ENCODE results near the gene AHNAK.

The AHNAK gene

DNA sequence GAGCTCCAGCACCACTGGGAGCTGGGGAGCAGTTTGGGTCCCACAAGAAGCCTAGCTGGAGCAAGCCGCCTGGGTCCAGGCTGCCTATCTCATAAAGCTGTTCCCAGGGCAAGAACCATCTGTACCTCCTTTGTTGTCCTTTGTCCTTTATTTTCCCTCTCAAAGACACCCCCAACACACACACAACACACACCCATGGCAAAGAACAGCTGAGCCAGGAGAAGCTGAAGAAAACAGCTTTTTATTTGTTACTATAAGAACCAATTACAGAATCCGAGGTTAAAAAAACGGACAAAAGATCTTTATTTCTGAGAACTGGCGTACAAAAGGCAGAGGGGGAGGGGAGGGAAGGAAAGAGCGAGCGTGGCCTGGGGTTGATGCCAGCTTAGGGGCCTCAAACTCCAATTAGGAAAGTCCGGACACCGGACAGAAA lies 46.4 kb upstream of the AHNAK start:
- Histone ChIP-seq H3K9ac (ENCODE audit: low read length) (peak overlapping the region; percentile 73), H3K27ac (ENCODE audit: low read depth, low read length) (peak overlapping the region; percentile 79; the same call in 1 of the 2 replicates), H3F3A (ENCODE audit: insufficient read depth) (peaks cover 29% of the 10 kb centered on the region), H3K9me3 (ENCODE audit: insufficient read depth, low read length) (no peaks in the 10 kb centered on the region), H3K9me2 (replicated peaks; ENCODE audit: insufficient read depth, low read length) (no peaks in the 10 kb centered on the region), H3K4me3 (ENCODE audit: insufficient read depth, low read length, poor library complexity, severe bottlenecking) (no peak overlapping the region), H3K36me3 (ENCODE audit: low read length) (no peaks in the 10 kb centered on the region), H2AFZ (ENCODE audit: low read depth, low read length, severe bottlenecking) (no peak overlapping the region), H3K79me2 (ENCODE audit: insufficient read depth, low read length) (peaks cover 16% of the 10 kb centered on the region), H4K20me1 (ENCODE audit: low read depth, low read length) (no peaks in the 10 kb centered on the region), H3K27me3 (ENCODE audit: low read length) (no peaks in the 10 kb centered on the region), H3K4me2 (ENCODE audit: low read depth, low read length, poor library complexity, severe bottlenecking) (no peak overlapping the region)
- TF ChIP-seq CTCF (IDR thresholded peaks at IDR 0.05; ENCODE audit: insufficient read depth, low read length, poor library complexity, severe bottlenecking) (no peak), EZH2phosphoT487 (conservative IDR thresholded peaks at IDR 0.05; ENCODE audit: low read length) (no peak)

- H3K79me2 ChIP-seq (ENCODE audit: insufficient read depth, low read length) = peaks cover 16% of the 10 kb centered on the region
- H3K27me3 ChIP-seq (ENCODE audit: low read length) = no peaks in the 10 kb centered on the region
- H4K20me1 ChIP-seq (ENCODE audit: low read depth, low read length) = no peaks in the 10 kb centered on the region
- H3K36me3 ChIP-seq (ENCODE audit: low read length) = 0 out of 2 replicates have a peak, but pooled peaks cover 3% of the 10 kb centered on the region
- peak overlapping the region; percentile 83 for H3K4me2 ChIP-seq (ENCODE audit: low read depth, low read length, poor library complexity, severe bottlenecking)
- peak overlapping the region; percentile 73 for H3K9ac ChIP-seq (ENCODE audit: low read length)
- TF ChIP-seq EZH2phosphoT487 (conservative IDR thresholded peaks at IDR 0.05; ENCODE audit: low read length) (no peak), CTCF (IDR thresholded peaks at IDR 0.05; ENCODE audit: insufficient read depth, low read length, poor library complexity, severe bottlenecking) (no peak)
- peak overlapping the region; percentile 79 for H3K27ac ChIP-seq (ENCODE audit: low read depth, low read length)
- H3K4me3 ChIP-seq (ENCODE audit: insufficient read depth, low read length, poor library complexity, severe bottlenecking) = peak overlapping the region; percentile 58
- H3K9me2 ChIP-seq (replicated peaks; ENCODE audit: insufficient read depth, low read length) = no peaks in the 10 kb centered on the region
- peak overlapping the region; percentile 46 for H2AFZ ChIP-seq (ENCODE audit: low read depth, low read length, severe bottlenecking)
- H3F3A ChIP-seq (ENCODE audit: insufficient read depth) = peaks cover 29% of the 10 kb centered on the region
- no peaks in the 10 kb centered on the region for H3K9me3 ChIP-seq (ENCODE audit: insufficient read depth, low read length)
These were observed 45.7 kb upstream of the AHNAK start for GRCh38 chr11:62592146-62592815.

GRCh38 chr11:62591448-62592145 lies 45.0 kb upstream of the AHNAK start, which contains the start of gene TUT1:
TUT1 (minus strand) TSS chr11:62591523; CDS start chr11:62591485, 38 bp downstream.
- 0 out of 2 replicates have a peak, but pooled peaks cover 3% of the 10 kb centered on the region for H3K36me3 ChIP-seq (ENCODE audit: low read length)

More at GRCh38 chr11:62591448-62592145, 45.0 kb upstream of the AHNAK start, which contains the start of gene TUT1:
- peak within 1 kb of the TSS; percentile 99 for H3K4me3 ChIP-seq (ENCODE audit: insufficient read depth, low read length, poor library complexity, severe bottlenecking)
- TF ChIP-seq EZH2phosphoT487 (conservative IDR thresholded peaks at IDR 0.05; ENCODE audit: low read length) = no peak
- TF ChIP-seq CTCF (IDR thresholded peaks at IDR 0.05; ENCODE audit: insufficient read depth, low read length, poor library complexity, severe bottlenecking) = no peak
- H4K20me1 ChIP-seq (ENCODE audit: low read depth, low read length) = no peaks in the 10 kb centered on the region
- H3F3A ChIP-seq (ENCODE audit: insufficient read depth) = peaks cover 29% of the 10 kb centered on the region
- H3K9ac ChIP-seq (ENCODE audit: low read length) = peak within 1 kb of the TSS; percentile 92
- H3K9me3 ChIP-seq (ENCODE audit: insufficient read depth, low read length) = no peaks in the 10 kb centered on the region
- no peaks in the 10 kb centered on the region for H3K9me2 ChIP-seq (replicated peaks; ENCODE audit: insufficient read depth, low read length)
- peaks cover 16% of the 10 kb centered on the region for H3K79me2 ChIP-seq (ENCODE audit: insufficient read depth, low read length)
- H3K27ac ChIP-seq (ENCODE audit: low read depth, low read length) = peak within 1 kb of the TSS; percentile 79
- H3K27me3 ChIP-seq (ENCODE audit: low read length) = no peaks in the 10 kb centered on the region
- peak within 1 kb of the TSS; percentile 93 for H3K4me2 ChIP-seq (ENCODE audit: low read depth, low read length, poor library complexity, severe bottlenecking)
- peak within 1 kb of the TSS; percentile 54 for H2AFZ ChIP-seq (ENCODE audit: low read depth, low read length, severe bottlenecking)
